ENCODE results near the gene C4BPA.

Gene C4BPA

DNA sequence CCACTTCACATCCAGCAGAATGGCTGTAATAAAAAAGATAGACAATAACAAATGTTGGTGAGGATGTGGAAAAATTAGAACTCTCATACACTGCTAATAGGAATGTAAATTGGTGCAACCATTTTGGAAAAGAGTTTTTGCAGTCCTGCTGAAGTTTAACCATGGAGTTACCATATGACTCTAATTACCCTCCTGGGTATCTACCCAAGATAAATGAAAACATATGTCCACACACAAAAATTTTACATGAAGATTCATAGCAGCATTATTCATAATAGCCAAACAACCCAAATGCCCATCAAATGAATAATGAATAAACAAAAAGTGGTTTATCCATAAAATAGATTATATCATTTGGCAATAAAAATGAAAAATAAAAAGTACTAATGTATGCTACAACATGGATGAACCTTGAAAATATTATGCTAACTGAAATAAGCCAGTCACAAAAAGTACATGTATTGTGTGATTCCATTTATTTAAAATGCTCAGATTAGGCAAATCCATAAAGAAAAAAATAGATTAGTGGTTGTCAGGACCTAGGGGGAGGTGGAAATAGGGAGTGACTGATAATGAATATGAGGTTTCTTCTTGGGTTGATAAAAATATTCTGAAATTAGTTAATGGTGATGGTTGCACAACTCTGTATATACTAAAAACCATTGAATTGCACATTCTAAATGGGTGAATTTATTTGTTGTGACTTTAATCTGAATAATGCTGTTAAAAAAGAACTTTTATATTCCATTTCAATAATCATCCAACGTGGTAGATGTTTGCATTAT is 26.4 kb downstream of the C4BPA start:
- H3K4me3 ChIP-seq, result no peak overlapping the region
- no peak overlapping the region for H3K27ac ChIP-seq
- DNase-seq (ENCODE audit: low spot score), result no peak
- TF ChIP-seq CTCF (IDR thresholded peaks at IDR 0.05), result no peak

GRCh38 chr1:207131163-207131562 is 27.1 kb downstream of the C4BPA start:
- TF ChIP-seq CTCF (IDR thresholded peaks at IDR 0.05), result no peak
- Histone ChIP-seq H3K27ac (no peak overlapping the region), H3K4me3 (no peak overlapping the region)
- no peak for DNase-seq (ENCODE audit: low spot score)

DNA sequence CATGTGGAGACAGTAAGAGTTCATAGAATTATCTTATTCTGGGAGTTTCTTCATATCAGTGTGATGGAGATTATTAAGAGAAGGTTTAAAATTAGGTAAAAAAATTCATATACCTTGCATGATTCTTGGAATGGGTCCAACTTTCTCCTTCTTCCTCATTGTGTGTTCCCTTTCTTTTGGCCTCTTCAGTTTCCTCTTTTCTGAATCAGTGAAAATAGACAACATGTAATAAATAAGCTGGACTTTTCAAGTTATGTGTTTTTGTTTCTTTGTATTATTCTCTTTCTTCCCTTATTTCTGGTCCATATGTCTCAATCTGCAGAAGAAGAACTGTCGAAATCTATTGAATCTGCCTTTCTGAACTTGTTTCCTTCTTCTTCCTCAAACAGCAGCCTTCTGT is 30.5 kb downstream of the C4BPA start:
- H3K4me3 ChIP-seq, result no peak overlapping the region
- no peak overlapping the region for H3K27ac ChIP-seq
- TF ChIP-seq CTCF (IDR thresholded peaks at IDR 0.05), result no peak
- no peak for DNase-seq (ENCODE audit: low spot score)

- H3K27ac ChIP-seq, result no peak overlapping the region
- TF ChIP-seq CTCF (IDR thresholded peaks at IDR 0.05), result no peak
- no peak overlapping the region for H3K4me3 ChIP-seq
- no peak for DNase-seq (ENCODE audit: low spot score)
Measured at GRCh38 chr1:207139616-207140015, 35.6 kb downstream of the C4BPA start.

DNA sequence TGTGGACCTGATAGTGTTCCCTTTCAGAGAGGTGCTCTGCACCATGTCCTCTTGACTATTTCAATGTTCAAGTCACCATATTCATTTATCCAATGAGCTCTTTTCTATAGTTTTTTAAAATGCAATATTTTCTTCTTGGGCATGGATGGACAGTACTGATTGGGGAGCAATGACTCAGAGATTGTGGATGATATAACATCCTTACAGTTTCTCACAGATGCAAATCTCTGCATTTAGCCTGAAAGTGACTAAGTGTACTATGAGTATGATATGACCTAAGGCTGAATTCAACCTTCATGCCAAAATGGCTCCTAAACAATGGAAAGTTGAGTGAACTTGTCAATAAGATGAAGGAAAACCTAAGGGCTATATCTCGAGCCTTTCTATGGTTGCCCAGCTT is 36.5 kb downstream of the C4BPA start:
- H3K4me3 ChIP-seq, result no peak overlapping the region
- H3K27ac ChIP-seq, result no peak overlapping the region
- no peak for TF ChIP-seq CTCF (IDR thresholded peaks at IDR 0.05)
- DNase-seq (ENCODE audit: low spot score), result no peak

GRCh38 chr1:207145401-207146058 is 41.5 kb downstream of the C4BPA start:
- Histone ChIP-seq H3K4me3 (no peak overlapping the region), H3K27ac (no peak overlapping the region)
- TF ChIP-seq CTCF (IDR thresholded peaks at IDR 0.05), result no peak
- DNase-seq (ENCODE audit: low spot score), result no peak

DNA sequence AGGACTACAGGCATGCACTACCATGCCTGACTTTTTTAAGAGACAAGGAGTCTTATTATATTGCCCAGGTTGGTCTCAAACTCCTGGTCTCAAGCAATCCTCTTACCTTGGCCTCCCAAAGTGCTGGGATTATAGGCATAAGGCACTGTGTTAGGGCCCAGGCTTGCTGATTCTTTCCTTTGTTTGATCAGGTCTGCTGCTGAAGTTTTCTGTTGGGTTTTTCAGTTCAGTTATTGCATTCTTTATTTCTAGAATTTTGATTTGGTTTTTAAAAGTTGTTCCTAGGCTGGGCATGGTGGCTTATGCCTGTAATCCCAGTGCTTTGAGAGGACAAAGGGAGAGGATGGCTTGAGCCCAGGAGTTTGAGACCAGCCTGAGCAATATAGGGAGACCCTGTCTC is 47.9 kb downstream of the C4BPA start:
- TF ChIP-seq CTCF (IDR thresholded peaks at IDR 0.05), result no peak
- no peak for DNase-seq (ENCODE audit: low spot score)
- Histone ChIP-seq H3K27ac (no peak overlapping the region), H3K4me3 (no peak overlapping the region)

Data from coronary artery (tissue), 2 donors.